Urinary bladder (tissue), 4 donors: Measurements from ENCODE around the gene SSX2IP. TPM values are rescaled to one million over a fixed set of nuclear protein-coding genes. Genes with fewer than 3 reads are reported as not detected.
A peak's percentile ranks its signal among the peaks of the same experiment; 100 is the strongest.
"Not testable (repeated sequence)": the region's sequence is repeated elsewhere in the genome, so short reads cannot be mapped to it uniquely, and the experiment has no call there.

Experiments used
- DNase-seq: peaks from one replicate; pipeline ENCODE4 v3.0.0-alpha.2; 2015; ENCODE audit errors: extremely low spot score
- H3K27ac ChIP-seq: one replicate; pipeline ENCODE4 v1.5.1; 2013; ENCODE audit warnings: low read depth, mild to moderate bottlenecking, moderate library complexity
- H3K36me3 ChIP-seq: one replicate; pipeline ENCODE4 v1.6.1; 2013; ENCODE audit warnings: mild to moderate bottlenecking, moderate library complexity; ENCODE audit not compliant: insufficient read depth
- H3K4me1 ChIP-seq: one replicate; pipeline ENCODE4 v1.6.1; 2013; ENCODE audit warnings: mild to moderate bottlenecking, moderate library complexity; ENCODE audit not compliant: insufficient read depth
- H3K4me3 ChIP-seq: one replicate; pipeline ENCODE4 v1.5.1; 2013; ENCODE audit warnings: low read depth, low read length
- WGBS: extraction: QIAGEN DNeasy Blood & Tissue Kit; methylation state at CpG from one replicate; pipeline ENCODE4 v1.1.7; 2013; 5-methylcytosine and 5-hydroxymethylcytosine counted together
- polyA plus RNA-seq: library from polyadenylated mRNA; stranded (reverse); fragments of 200-250 nt; gene quantifications from one replicate; pipeline ENCODE4 v1.2.3, GENCODE V29; 2013
- total RNA-seq: library from RNA; depleted of rRNA; stranded (reverse); fragments of >200 nt; gene quantifications from one replicate; pipeline ENCODE4 v1.2.3, GENCODE V29; 2014
- donor health status: healthy with polysubstance abuse.
- donor health status: healthy.

SSX2IP gene, protein sequence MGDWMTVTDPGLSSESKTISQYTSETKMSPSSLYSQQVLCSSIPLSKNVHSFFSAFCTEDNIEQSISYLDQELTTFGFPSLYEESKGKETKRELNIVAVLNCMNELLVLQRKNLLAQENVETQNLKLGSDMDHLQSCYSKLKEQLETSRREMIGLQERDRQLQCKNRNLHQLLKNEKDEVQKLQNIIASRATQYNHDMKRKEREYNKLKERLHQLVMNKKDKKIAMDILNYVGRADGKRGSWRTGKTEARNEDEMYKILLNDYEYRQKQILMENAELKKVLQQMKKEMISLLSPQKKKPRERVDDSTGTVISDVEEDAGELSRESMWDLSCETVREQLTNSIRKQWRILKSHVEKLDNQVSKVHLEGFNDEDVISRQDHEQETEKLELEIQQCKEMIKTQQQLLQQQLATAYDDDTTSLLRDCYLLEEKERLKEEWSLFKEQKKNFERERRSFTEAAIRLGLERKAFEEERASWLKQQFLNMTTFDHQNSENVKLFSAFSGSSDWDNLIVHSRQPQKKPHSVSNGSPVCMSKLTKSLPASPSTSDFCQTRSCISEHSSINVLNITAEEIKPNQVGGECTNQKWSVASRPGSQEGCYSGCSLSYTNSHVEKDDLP
- total RNA-seq (33.3 TPM), polyA plus RNA-seq (8.2 TPM)

DNA sequence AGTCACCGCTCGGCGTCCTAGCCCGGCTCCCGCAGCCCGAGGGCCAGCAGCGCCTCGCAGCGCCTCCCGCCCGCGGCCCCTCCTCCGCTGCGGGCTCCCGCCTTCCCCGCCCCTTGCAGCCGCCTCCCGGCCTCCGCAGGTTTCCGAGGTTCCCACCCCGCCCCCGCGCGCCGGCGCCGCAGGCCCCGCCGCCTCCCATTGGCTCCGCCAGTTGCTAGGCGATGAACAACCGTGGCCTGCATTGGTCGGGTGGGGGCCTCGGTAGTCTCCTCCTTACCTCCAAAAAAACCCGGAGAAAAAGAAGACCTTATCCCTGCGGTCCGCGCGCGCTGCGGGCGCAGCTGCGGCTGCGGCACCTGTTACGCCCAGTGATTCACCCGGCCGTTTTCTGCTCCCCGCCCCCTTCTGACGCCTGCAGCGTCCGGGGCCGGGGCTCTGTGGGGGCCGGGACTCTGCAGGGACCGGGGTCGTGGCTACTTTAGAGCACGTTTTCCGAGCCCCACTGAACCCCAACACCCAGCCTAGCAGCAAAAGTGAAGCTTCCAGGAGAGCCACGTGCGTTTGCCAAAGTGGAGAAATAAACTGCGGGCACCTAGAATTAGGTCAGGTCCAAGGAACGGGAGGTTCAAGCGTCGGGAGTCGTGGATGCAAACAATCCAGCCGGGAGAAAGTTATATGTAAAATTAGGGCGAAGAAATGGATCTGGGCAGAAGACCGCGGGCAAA, at the start of gene SSX2IP:
TSS of gene SSX2IP (minus strand) at position 65 of the 725 bp plus-strand sequence. CDS start 19,242 bp downstream, outside the sequence.
- Histone ChIP-seq H3K36me3 (no peaks in the 10 kb centered on the region), H3K4me1 (no peaks in the 10 kb centered on the region), H3K4me3 (peak within 1 kb of the TSS; percentile 77), H3K27ac (peak within 1 kb of the TSS; percentile 74)
- DNase-seq: peak; percentile 87
- WGBS: under 1% methylated on average over 68 of the region's 68 CpGs

DNA sequence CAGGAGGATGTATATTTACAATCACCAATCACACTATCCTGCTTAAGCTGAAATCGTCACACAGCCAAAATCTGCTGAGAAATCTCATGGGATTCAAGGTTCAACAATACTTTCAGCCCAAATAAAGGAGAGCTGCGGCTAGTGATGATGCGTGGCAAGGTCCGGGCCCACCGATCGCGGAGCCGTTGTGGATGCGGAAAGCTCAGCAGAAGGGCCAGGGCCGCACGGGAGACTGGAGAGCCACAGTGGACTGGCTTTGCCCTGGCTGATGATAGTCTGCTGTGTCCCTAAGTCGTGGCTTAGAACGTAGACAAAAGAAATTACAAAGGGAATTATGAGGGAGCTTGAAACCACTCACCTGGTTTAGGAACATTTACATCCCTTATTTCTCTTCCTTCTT, 48.0 kb upstream of the SSX2IP start:
- H3K4me3 ChIP-seq: no peak overlapping the region
- H3K27ac ChIP-seq: no peak overlapping the region
- H3K4me1 ChIP-seq: no peaks in the 10 kb centered on the region
- WGBS: 96% methylated on average over 13 of the region's 13 CpGs
- H3K36me3 ChIP-seq: no peaks in the 10 kb centered on the region
- DNase-seq: no peak

DNA sequence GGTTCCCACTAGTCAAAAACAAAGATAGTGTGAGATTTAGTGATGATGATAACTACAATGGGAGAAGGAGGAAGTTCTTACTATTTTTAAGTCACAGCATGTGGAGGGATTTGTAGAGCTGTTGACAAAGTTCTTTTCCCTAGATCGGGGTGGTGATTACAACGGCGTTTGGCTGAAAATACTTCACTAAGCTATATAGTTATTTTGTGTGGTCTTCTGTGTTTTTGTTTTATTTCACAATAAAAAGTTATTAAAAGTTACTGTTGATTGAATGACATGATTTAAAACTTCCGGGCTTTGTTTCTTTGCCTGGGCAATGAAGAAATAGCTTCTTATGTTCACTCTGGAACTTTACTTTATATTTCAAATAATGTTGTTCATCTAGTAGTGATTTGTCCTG, 47.3 kb upstream of the SSX2IP start:
- DNase-seq: no peak
- no peaks in the 10 kb centered on the region for H3K4me1 ChIP-seq
- WGBS: 45% methylated on average over 4 of the region's 4 CpGs
- no peaks in the 10 kb centered on the region for H3K36me3 ChIP-seq
- H3K4me3 ChIP-seq: no peak overlapping the region
- no peak overlapping the region for H3K27ac ChIP-seq

DNA sequence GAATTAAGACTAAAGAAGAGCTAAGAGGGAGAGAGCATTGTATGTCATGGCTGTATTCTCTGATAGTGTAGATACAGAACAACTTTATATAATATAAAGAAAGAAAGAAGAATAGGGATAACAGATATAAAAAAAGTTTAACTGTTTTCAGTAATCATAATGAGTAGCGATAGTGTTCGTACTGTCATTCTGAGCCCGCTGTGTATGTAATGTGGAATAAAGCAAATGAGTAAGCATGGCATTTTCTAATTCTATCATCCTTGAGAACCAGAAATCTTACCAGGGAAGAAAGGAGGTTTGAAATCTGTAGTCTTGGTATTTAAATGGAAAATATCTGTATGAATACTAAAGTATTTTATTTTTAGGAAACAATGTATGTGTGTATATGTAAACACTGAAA, 46.7 kb upstream of the SSX2IP start:
- H3K27ac ChIP-seq: no peak overlapping the region
- no peaks in the 10 kb centered on the region for H3K36me3 ChIP-seq
- 97% methylated on average over 3 of the region's 3 CpGs for WGBS
- no peak for DNase-seq
- H3K4me3 ChIP-seq: no peak overlapping the region
- H3K4me1 ChIP-seq: no peaks in the 10 kb centered on the region

DNA sequence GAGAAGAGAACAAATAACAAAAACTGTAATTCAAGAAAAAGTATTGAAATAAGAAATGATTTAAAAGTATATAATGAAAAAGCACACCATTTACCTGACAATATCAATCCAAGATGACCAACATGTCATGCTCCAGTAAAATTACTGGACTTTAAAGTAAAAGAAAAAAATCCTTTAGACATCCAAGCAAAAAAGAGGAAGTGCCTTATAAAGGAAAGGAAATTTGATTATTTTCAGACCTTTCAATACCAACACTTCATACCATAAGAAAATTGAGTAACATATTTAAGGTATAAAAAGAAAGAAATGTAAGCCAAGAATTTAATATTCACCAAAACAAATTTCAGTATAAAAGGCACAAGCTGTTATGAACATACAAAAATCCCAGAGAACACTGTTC, 46.2 kb upstream of the SSX2IP start:
- Histone ChIP-seq H3K36me3 (no peaks in the 10 kb centered on the region), H3K4me3 (no peak overlapping the region), H3K27ac (no peak overlapping the region), H3K4me1 (no peaks in the 10 kb centered on the region)
- DNase-seq: no peak

DNA sequence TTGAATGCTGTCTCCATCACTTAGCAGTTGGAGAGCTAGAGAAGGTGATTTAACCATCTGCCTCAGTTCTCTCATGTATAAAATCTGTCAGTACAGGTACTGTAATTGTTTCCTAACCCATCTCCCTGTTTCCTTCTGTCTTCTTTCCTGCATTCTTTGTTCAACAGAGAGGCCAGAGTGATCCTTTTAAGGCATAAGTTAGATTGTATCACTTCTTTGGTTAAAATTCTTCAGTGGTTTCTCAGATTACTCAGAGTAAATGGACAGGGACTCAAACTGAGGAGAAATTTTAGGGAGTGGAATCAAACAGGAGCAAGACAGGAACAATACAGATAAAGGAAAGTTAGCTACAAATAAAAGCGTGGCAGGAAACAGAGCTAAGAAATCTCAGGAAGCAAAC, 45.2 kb upstream of the SSX2IP start:
- H3K4me1 ChIP-seq: no peaks in the 10 kb centered on the region
- H3K4me3 ChIP-seq: no peak overlapping the region
- no peaks in the 10 kb centered on the region for H3K36me3 ChIP-seq
- no peak for DNase-seq
- H3K27ac ChIP-seq: no peak overlapping the region
- WGBS: 87% methylated on average over 1 of the region's 1 CpG

DNA sequence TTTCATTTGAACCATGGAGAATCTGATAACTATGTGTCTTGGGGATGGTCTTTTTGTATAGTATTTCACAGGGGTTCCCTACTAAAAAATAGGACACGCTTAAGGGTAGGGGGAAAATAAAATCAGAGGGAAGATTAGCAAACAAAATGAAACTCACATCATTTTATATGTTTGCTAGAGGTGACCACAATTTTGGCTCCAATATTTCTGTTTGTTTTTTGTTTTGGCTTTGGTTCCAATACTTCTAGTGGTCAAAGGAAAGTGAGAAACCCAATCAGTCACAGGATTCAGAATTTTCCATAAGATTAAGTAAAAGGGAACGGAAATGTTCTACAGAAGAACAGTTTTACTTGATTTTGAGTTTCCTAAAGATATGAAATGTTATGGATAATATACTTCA, 42.3 kb upstream of the SSX2IP start:
- WGBS: 48% methylated on average over 2 of the region's 2 CpGs
- no peak overlapping the region for H3K4me3 ChIP-seq
- no peaks in the 10 kb centered on the region for H3K4me1 ChIP-seq

DNA sequence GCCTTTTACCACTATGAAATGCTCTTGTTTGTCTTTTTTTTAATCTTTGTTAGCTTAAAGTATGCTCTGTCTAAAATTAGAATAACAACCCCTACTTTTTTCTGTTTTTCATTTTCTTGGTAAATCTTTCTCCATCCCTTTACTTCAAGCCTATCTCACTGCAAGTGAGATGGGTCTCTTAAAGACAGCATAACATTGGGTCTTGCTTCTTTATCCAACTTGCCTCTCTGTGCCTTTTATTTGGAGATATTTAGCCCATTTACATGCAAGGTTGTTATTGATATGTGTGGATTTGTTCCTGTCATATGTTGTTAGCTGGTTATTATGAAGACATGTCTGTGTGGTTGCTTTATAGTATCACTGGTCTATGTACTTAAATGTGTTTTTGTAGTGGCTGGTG, 41.3 kb upstream of the SSX2IP start:
- DNase-seq: no peak
- Histone ChIP-seq H3K36me3 (no peaks in the 10 kb centered on the region), H3K4me1 (no peaks in the 10 kb centered on the region), H3K4me3 (no peak overlapping the region), H3K27ac (no peak overlapping the region)

More for the DNA sequence above, 42.3 kb upstream of the SSX2IP start:
- no peak overlapping the region for H3K27ac ChIP-seq
- H3K36me3 ChIP-seq: no peaks in the 10 kb centered on the region
- no peak for DNase-seq

DNA sequence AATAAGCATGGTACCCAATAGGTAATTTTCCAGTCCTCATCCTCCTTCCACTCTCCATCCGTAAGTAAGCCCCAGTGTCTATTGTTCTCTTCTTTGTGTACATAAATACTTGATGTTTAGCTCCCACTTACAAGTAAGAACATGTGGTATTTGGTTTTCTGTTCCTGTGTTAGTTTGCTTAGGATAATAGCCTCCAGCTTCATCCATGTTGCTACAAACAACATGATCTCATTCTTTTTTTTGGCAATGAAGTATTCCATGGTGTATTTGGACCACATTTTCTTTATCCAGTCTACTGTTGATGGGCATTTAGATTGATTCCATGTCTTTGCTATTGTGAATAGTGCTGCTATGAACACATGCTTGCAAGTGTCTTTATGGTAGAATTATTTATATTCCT, 37.5 kb upstream of the SSX2IP start:
- H3K4me1 ChIP-seq, H3K27ac ChIP-seq, H3K4me3 ChIP-seq, DNase-seq, H3K36me3 ChIP-seq: not testable (repeated sequence)
- 68% methylated on average over 1 of the region's 1 CpG for WGBS

DNA sequence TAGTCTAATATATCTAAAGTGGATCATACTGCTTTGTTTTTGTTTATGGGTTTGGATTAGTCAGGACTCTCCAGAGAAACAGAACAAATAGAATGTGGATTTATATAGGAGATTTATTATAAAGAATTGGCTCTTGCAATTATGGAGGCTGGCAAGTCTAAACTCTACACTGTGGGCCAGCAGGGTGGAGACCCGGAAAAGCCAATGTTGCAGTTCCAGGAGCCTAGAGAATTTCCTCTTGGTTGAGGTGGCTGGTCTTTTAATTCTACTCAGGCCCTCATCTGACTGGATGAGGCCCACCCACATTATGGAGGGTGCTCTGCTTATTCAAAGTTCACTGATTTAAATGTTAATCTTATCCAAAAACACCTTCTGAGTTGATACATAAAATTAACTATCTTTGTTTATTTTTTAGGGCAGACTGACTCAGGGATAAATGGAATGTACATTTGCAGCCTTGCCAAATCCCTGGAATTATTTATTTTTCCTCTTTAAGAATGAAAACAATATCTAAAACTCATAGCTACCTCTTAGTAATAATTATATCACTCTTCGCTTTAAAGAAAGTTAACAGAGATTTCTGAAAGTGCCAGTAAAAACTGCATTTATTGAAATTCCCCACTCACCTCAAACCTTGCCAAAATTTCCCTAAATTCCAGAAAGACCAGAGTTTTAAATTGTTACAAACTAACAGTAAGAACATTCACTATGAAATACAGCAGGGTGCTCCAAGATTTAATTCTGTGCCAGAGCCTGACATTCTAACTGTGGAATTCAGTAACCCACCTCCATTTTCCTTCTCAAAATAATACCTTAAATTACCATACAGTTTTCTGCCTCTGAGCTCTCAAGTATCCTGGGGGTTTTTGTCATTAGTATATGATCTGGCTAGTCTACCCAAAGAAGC, 36.6 kb upstream of the SSX2IP start:
- Histone ChIP-seq H3K4me3 (no peak overlapping the region), H3K27ac (no peak overlapping the region), H3K36me3 (no peaks in the 10 kb centered on the region), H3K4me1 (no peaks in the 10 kb centered on the region)
- DNase-seq: no peak
- WGBS: 51% methylated on average over 2 of the region's 2 CpGs

DNA sequence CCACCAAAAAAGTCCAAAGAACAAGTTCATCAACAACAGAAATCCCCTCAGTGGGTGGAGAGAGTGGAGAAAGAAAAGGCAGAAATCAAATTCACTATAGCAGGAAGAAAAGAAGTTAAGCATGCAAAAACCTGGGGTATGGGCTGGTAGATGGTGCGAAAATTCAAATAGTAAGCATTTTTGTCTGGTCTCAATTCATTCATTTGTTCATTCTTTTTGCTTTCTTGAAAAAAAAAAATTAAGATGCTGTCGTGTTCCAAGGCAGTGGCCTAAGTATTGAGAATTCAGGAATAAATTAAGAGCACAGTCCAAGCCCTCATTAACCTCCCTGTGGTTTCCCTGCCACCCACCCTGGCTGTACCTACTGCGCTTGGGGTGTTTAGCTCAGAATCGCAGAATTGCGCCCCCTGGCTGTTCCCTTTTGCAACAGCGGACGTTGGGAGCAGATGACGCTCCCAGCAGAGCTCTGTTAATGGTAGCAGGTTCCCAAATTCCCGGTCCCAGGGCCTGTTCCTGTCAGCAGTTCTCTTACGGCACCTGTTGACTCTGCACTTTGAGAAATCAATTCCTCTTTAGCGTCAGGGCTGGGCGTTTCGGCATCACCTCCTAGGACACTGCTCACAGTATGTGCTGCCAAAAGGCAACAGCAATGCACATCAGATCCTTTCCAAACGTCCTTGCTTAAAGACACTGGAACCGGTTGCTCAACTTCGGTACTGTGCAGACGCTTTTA, 34.0 kb upstream of the SSX2IP start:
- no peak for DNase-seq
- 78% methylated on average over 17 of the region's 17 CpGs for WGBS
- Histone ChIP-seq H3K4me1 (no peaks in the 10 kb centered on the region), H3K27ac (no peak overlapping the region), H3K36me3 (no peaks in the 10 kb centered on the region), H3K4me3 (no peak overlapping the region)

DNA sequence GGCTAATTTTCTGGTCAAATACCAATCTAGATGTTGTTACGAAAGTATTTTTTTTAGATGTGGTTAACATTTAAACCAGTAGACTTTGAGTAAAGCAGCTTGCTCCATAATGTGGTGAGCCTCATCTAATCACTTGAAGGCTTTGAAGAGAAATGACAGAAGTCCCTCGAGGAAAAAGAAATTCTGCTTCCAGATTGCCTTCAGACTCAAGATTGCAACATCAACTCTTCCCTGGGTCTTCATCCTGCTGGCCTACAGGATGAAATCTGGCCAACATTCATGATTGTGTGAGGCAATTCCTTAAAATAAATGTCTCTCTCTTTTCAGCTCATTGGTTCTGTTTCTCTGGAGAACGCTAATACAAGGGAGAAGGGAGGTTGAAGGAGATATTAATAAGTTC, 32.5 kb upstream of the SSX2IP start:
- no peak for DNase-seq
- no peaks in the 10 kb centered on the region for H3K4me1 ChIP-seq
- no peak overlapping the region for H3K4me3 ChIP-seq
- H3K27ac ChIP-seq: no peak overlapping the region
- H3K36me3 ChIP-seq: no peaks in the 10 kb centered on the region
- WGBS: 83% methylated on average over 3 of the region's 3 CpGs

DNA sequence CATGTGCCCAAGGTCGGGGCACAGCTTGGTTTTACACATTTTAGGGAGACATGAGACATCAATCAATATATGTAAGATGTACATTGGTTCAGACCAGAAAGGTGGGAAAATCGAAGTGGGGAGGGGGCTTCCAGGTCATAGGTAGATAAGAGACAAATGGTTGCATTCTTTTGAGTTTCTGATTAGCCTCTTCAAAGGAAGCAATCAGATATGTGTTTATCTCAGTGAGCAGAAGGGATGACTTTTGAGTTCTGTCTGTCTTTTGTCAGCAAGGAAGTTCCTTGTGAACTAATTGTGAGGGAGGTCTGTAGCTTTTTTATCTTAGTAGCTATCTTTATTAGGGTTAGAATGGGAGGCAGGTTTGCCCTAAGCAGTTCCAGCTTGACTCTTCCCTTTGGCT, 31.6 kb upstream of the SSX2IP start:
- not testable (repeated sequence) for H3K36me3 ChIP-seq, H3K4me3 ChIP-seq, H3K27ac ChIP-seq, DNase-seq, H3K4me1 ChIP-seq
- 65% methylated on average over 2 of the region's 2 CpGs for WGBS
